Retinal pigment epithelial cell (primary cell): ENCODE results near the gene TRAPPC6A.

ENCODE experiments used
- DNase-seq: peaks from one replicate; pipeline ENCODE4 v3.0.0-alpha.2; 2010; ENCODE audit warnings: low read depth
- H3K4me3 ChIP-seq: 2 replicates; pipeline ENCODE4 v1.5.1; 2011; ENCODE audit warnings: mild to moderate bottlenecking, low read length, control low read depth, moderate library complexity
- CTCF ChIP-seq: conservative IDR thresholded peaks from 2 replicates; pipeline ENCODE4 v1.5.1; 2011; ENCODE audit warnings: low read depth, low read length, control low read depth, inconsistent platforms

Gene TRAPPC6A

GRCh38 chr19:45217957-45218334, 39.9 kb upstream of the TRAPPC6A start:
- DNase-seq = no peak
- no peak overlapping the region for H3K4me3 ChIP-seq
- no peak for TF ChIP-seq CTCF

GRCh38 chr19:45217193-45217956, 39.3 kb upstream of the TRAPPC6A start:
- DNase-seq = no peak
- H3K4me3 ChIP-seq = no peak overlapping the region
- TF ChIP-seq CTCF = no peak

DNA sequence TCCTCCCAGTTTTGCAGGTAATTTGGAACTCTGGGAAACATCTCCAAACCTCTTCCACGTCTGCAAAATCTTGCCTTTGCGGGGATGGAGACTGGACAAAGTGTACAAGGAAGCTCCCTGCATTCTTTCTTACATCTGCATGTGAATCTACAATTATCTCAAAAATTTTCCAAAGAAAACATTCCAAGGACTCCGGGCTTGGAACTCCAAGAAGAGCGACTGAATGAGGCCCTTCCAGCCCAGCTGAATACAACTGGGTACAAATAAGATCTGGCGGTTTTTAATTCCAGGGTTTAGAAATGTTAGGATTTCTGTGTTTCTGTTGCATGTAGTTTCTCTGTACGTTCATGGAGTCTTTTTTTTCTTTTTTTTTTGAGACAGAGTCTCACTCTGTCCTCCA, 38.6 kb upstream of the TRAPPC6A start:
- no peak for DNase-seq
- no peak overlapping the region for H3K4me3 ChIP-seq
- no peak for TF ChIP-seq CTCF

DNA sequence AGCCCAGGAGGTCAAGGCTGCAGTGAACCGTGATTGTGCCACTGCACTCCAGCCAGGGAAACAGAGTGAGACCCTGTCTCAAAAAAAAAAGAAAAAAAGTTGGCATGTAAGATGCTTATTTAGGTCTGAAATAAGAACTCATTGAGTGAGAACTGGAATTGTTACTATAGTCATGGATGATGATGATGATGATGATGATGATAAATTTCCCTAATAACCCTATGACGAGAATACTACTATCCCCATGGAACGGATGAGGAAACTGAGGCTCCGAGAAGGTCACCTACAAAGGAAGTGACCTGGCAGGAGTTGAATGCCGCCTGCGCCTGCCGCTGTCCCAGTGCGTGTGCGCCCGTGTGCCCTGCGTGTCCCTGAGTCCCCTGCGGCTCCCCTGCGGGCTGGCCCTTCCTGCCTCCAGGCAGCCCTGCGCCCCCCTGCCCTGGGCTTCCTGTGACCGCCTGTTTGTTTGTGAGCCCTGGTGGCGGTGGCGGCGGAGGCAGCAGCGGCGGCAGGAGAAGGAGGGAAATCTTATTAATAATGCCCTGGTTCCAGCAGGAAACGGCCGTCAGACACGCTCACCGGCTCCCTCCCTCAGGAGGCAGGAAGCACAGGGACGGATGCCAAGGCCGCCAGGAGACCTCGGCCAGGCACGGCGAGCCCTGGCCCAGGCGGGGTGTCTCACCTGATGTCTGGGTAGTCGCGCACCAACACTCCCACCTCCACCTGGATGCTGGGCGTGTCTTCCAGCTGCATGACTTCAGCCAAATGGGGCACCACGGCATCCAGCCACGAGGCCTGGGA, 37.6 kb upstream of the TRAPPC6A start:
- no peak for TF ChIP-seq CTCF
- DNase-seq = no peak
- H3K4me3 ChIP-seq = no peak overlapping the region

DNA sequence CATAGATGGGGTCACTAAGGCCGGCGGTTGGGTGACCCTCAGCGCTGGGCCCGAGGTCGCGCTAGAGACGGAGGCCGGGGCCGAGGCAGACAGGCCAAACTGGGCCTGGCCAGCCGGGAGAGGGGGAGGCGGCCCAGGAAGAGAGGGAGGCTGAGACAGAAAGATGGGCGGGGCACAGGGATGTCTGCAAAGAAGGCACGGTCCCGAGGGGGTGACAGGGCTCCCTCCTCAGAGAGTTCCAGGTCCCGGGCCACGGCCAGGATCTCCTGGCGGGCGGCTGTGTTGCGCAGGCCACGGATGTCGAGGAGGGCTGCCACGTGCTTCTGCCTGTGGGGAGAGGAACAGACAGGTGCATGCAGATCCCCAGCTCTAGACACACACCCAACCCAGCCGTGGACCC, 35.0 kb upstream of the TRAPPC6A start:
- no peak for DNase-seq
- no peak for TF ChIP-seq CTCF
- H3K4me3 ChIP-seq = no peak overlapping the region

- no peak overlapping the region for H3K4me3 ChIP-seq
- no peak for DNase-seq
- no peak for TF ChIP-seq CTCF
Observed at GRCh38 chr19:45211751-45212381, 33.8 kb upstream of the TRAPPC6A start.

DNA sequence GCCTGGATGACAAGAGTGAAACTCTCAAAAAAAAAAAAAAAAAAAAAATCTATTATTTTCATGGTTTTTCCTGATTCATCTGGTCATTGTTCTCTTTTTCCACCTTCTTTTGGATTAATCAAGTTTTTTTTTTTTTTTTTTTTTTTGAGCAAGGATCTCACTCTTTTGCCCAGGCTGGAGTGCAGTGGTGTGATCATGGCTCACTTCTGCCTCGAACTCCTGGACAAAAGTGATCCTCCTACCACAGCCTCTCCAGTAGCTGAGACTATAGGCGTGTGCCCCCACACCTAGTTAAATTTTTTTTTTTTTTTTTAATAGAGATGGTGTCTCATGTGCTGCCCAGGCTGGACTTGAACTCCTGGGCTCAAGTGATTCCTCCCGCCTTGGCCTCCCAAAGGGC, 28.3 kb upstream of the TRAPPC6A start:
- DNase-seq = no peak
- TF ChIP-seq CTCF = no peak
- H3K4me3 ChIP-seq = no peak overlapping the region
